ENCODE measurements around the gene RNF166. TPM values are rescaled to one million over a fixed set of nuclear protein-coding genes. Genes with fewer than 3 reads are reported as not detected.
A peak's percentile ranks its signal among the peaks of the same experiment; 100 is the strongest.

RNF166 gene
- total and polyA plus RNA-seq, 2 of the 13 experiments (the other 11 are each of a cell fraction or from before 2014, with no cell fraction given) = 21.4 to 23.0 TPM

GRCh38 chr16:88681084-88681680, 25.0 kb downstream of the RNF166 start (continued):
- TF ChIP-seq, protein P1, sequence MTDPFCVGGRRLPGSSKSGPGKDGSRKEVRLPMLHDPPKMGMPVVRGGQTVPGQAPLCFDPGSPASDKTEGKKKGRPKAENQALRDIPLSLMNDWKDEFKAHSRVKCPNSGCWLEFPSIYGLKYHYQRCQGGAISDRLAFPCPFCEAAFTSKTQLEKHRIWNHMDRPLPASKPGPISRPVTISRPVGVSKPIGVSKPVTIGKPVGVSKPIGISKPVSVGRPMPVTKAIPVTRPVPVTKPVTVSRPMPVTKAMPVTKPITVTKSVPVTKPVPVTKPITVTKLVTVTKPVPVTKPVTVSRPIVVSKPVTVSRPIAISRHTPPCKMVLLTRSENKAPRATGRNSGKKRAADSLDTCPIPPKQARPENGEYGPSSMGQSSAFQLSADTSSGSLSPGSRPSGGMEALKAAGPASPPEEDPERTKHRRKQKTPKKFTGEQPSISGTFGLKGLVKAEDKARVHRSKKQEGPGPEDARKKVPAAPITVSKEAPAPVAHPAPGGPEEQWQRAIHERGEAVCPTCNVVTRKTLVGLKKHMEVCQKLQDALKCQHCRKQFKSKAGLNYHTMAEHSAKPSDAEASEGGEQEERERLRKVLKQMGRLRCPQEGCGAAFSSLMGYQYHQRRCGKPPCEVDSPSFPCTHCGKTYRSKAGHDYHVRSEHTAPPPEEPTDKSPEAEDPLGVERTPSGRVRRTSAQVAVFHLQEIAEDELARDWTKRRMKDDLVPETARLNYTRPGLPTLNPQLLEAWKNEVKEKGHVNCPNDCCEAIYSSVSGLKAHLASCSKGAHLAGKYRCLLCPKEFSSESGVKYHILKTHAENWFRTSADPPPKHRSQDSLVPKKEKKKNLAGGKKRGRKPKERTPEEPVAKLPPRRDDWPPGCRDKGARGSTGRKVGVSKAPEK (CRISPR knock-in tag; IDR thresholded peaks at IDR 0.05; ENCODE audit: borderline replicate concordance) = no peak; the same call in 1 of the 2 replicates
- peak; percentile 51; the same call in 1 of the 2 replicates for TF ChIP-seq ERF (CRISPR knock-in tag; IDR thresholded peaks at IDR 0.05)
- TF ChIP-seq, protein P2, sequence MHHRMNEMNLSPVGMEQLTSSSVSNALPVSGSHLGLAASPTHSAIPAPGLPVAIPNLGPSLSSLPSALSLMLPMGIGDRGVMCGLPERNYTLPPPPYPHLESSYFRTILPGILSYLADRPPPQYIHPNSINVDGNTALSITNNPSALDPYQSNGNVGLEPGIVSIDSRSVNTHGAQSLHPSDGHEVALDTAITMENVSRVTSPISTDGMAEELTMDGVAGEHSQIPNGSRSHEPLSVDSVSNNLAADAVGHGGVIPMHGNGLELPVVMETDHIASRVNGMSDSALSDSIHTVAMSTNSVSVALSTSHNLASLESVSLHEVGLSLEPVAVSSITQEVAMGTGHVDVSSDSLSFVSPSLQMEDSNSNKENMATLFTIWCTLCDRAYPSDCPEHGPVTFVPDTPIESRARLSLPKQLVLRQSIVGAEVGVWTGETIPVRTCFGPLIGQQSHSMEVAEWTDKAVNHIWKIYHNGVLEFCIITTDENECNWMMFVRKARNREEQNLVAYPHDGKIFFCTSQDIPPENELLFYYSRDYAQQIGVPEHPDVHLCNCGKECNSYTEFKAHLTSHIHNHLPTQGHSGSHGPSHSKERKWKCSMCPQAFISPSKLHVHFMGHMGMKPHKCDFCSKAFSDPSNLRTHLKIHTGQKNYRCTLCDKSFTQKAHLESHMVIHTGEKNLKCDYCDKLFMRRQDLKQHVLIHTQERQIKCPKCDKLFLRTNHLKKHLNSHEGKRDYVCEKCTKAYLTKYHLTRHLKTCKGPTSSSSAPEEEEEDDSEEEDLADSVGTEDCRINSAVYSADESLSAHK (CRISPR knock-in tag; IDR thresholded peaks at IDR 0.05; ENCODE audit: borderline replicate concordance) = no peak
- peak; percentile 67 for TF ChIP-seq ZNF574 (CRISPR knock-in tag; IDR thresholded peaks at IDR 0.05)
- peak; percentile 24; the same call in 1 of the 2 replicates for TF ChIP-seq ZNF280B (CRISPR knock-in tag; IDR thresholded peaks at IDR 0.05; ENCODE audit: borderline replicate concordance)
- TF ChIP-seq SMAD1 (CRISPR knock-in tag; IDR thresholded peaks at IDR 0.05; ENCODE audit: borderline replicate concordance, low read depth) = no peak
- TF ChIP-seq ZKSCAN1 (IDR thresholded peaks at IDR 0.05; ENCODE audit: low read length) = no peak
- TF ChIP-seq YEATS4 (CRISPR knock-in tag; IDR thresholded peaks at IDR 0.05; ENCODE audit: borderline replicate concordance) = peak; percentile 26; the same call in 1 of the 2 replicates
- peak; percentile 28; the same call in 1 of the 2 replicates for TF ChIP-seq CBFB (CRISPR knock-in tag; IDR thresholded peaks at IDR 0.05)
- TF ChIP-seq ZNF460 (CRISPR knock-in tag; IDR thresholded peaks at IDR 0.05; ENCODE audit: borderline replicate concordance) = no peak; the same call in 1 of the 2 replicates
- TF ChIP-seq, protein P3, sequence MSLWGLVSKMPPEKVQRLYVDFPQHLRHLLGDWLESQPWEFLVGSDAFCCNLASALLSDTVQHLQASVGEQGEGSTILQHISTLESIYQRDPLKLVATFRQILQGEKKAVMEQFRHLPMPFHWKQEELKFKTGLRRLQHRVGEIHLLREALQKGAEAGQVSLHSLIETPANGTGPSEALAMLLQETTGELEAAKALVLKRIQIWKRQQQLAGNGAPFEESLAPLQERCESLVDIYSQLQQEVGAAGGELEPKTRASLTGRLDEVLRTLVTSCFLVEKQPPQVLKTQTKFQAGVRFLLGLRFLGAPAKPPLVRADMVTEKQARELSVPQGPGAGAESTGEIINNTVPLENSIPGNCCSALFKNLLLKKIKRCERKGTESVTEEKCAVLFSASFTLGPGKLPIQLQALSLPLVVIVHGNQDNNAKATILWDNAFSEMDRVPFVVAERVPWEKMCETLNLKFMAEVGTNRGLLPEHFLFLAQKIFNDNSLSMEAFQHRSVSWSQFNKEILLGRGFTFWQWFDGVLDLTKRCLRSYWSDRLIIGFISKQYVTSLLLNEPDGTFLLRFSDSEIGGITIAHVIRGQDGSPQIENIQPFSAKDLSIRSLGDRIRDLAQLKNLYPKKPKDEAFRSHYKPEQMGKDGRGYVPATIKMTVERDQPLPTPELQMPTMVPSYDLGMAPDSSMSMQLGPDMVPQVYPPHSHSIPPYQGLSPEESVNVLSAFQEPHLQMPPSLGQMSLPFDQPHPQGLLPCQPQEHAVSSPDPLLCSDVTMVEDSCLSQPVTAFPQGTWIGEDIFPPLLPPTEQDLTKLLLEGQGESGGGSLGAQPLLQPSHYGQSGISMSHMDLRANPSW (CRISPR knock-in tag; IDR thresholded peaks at IDR 0.05; ENCODE audit: borderline replicate concordance) = no peak
- TF ChIP-seq SMC3 (IDR thresholded peaks at IDR 0.05; ENCODE audit: low read length) = no peak
- no peak for TF ChIP-seq JDP2 (CRISPR knock-in tag; IDR thresholded peaks at IDR 0.05; ENCODE audit: borderline replicate concordance)
- TF ChIP-seq ZEB1 (IDR thresholded peaks at IDR 0.05; ENCODE audit: insufficient replicate concordance, low read depth) = no peak
